Caco-2 (cell line): ENCODE measurements around the gene CNKSR3. TPM values are rescaled to one million over a fixed set of nuclear protein-coding genes. Genes with fewer than 3 reads are reported as not detected.

Source experiments
- BruUV-seq: library from RNA; stranded (reverse); fragments of 400-500 nt; replicated peaks from 2 replicates; lab custom pipeline; 2021; lab: Mats Ljungman, UMichigan
- CTCF ChIA-PET: fragments of 300-600 bp; sonication (Branson Sonifier 250); formaldehyde crosslinking; loops from one replicate; lab custom pipeline; 2022; ENCODE audit warnings: antibody characterized with exemption; lab: Charles Lee
- POLR2A ChIA-PET: fragments of 300-600 bp; sonication (Branson Sonifier 250); formaldehyde crosslinking; loops from one replicate; lab custom pipeline; 2022; ENCODE audit warnings: antibody characterized with exemption; lab: Charles Lee
- DNase-seq, 2 experiments: peaks; one replicate each; pipeline versions ENCODE4 v3.0.0 to v3.0.0-alpha.2; 2020 to 2022
- H3K27me3 ChIP-seq: replicated peaks from 2 replicates; pipeline ENCODE4 v1.6.0; 2011; ENCODE audit warnings: low read length; ENCODE audit not compliant: control insufficient read depth, insufficient read depth
- H3K36me3 ChIP-seq: 2 replicates; pipeline ENCODE4 v1.5.1; 2011; ENCODE audit warnings: low read length; ENCODE audit not compliant: control insufficient read depth, insufficient read depth
- H3K4me1 ChIP-seq: fragments of 250-450 bp; sonication (Bioruptor Pico); 2 replicates; pipeline ENCODE4 v1.5.1; 2020; ENCODE audit warnings: mild to moderate bottlenecking
- H3K4me3 ChIP-seq: 2 replicates; pipeline ENCODE4 v1.5.1; 2011; ENCODE audit warnings: low read depth, mild to moderate bottlenecking, control low read depth, low read length
- H3K9me3 ChIP-seq: fragments of 250-450 bp; sonication (Bioruptor Pico); 2 replicates; pipeline ENCODE4 v1.5.1; 2020; ENCODE audit warnings: mild to moderate bottlenecking, moderate library complexity
- H3K27ac Mint-ChIP-seq: one replicate; pipeline ENCODE4 v1.8.0; 2022; ENCODE audit warnings: mixed read lengths; ENCODE audit not compliant: unreplicated experiment
- H3K27me3 Mint-ChIP-seq: one replicate; pipeline ENCODE4 v1.8.0; 2022; ENCODE audit warnings: mixed read lengths; ENCODE audit not compliant: insufficient read depth, unreplicated experiment
- H3K36me3 Mint-ChIP-seq: one replicate; pipeline ENCODE4 v1.8.0; 2022; ENCODE audit warnings: mild to moderate bottlenecking, mixed read lengths; ENCODE audit not compliant: insufficient read depth, unreplicated experiment
- H3K4me1 Mint-ChIP-seq: one replicate; pipeline ENCODE4 v1.8.0; 2022; ENCODE audit warnings: low read depth, mixed read lengths; ENCODE audit not compliant: unreplicated experiment
- H3K4me3 Mint-ChIP-seq: one replicate; pipeline ENCODE4 v1.8.0; 2022; ENCODE audit warnings: mild to moderate bottlenecking, moderate library complexity, mixed read lengths; ENCODE audit not compliant: unreplicated experiment
- H3K9me3 Mint-ChIP-seq: one replicate; pipeline ENCODE4 v1.8.0; 2022; ENCODE audit warnings: mixed read lengths; ENCODE audit not compliant: unreplicated experiment
- CTCF ChIP-seq, 2 experiments: fragments of 200-600 bp in 1 of 2; IDR thresholded peaks; 1 replicate in 1 of 2; 2 replicates in 1 of 2; pipeline versions ENCODE4 v1.5.1 to v1.8.0; 2011 to 2022; ENCODE audit warnings: antibody characterized with exemption in 1 of 2, control low read depth in 1 of 2, inconsistent platforms in 1 of 2, low read depth in 1 of 2, low read length in 1 of 2, mild to moderate bottlenecking in 1 of 2, moderate library complexity in 1 of 2; ENCODE audit not compliant: insufficient read depth in 1 of 2, severe bottlenecking in 1 of 2, unreplicated experiment in 1 of 2
- intact Hi-C: fragments of 100-400 bp; cut with micrococcal nuclease; formaldehyde crosslinking; loops from one replicate; pipeline ENCODE4 v1.10.0; 2022; ENCODE audit not compliant: unreplicated experiment
- total RNA-seq: library from RNA; stranded (reverse); gene quantifications from 2 replicates; pipeline ENCODE4 v1.2.3, GENCODE V29; 2022

Gene CNKSR3
- total RNA-seq, 1 experiment from 2014 or later = 33.1 TPM

DNA sequence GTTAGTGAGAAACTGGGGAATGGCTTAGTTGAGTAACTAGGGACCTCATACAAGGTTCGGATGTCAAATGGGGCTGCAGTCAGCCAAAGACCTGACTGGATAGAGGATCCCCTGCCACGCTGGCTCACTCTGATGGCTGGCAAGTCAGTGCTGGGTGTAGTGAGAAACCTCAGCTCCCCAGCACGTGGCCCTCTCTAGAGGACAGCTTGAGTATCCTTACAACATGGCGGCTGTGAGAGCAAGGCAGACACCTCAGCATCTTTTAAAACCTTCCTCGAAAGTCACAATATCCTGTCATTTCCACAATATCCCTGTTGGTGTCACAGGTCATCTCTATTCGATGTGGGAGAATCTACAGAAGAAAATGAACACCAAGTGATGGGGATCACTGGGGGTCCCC is 127.2 kb downstream of the CNKSR3 start:
- H3K36me3 Mint-ChIP-seq = peaks cover 9% of the 10 kb centered on the region
- no peak for DNase-seq
- H3K27ac Mint-ChIP-seq = peak overlapping the region; percentile 18
- POLR2A ChIA-PET = no interaction called here
- intact Hi-C loops = no loop called here
- H3K9me3 Mint-ChIP-seq = no peaks in the 10 kb centered on the region
- H3K4me1 Mint-ChIP-seq = peaks cover 43% of the 10 kb centered on the region
- no peaks in the 10 kb centered on the region for H3K9me3 ChIP-seq
- H3K36me3 ChIP-seq = no peaks in the 10 kb centered on the region
- no peaks in the 10 kb centered on the region for H3K27me3 Mint-ChIP-seq
- no peak for TF ChIP-seq CTCF (IDR thresholded peaks at IDR 0.05; ENCODE audit: insufficient read depth in 1 of 2, low read depth in 1 of 2, low read length in 1 of 2, severe bottlenecking in 1 of 2, unreplicated experiment in 1 of 2)
- no peaks in the 10 kb centered on the region for H3K27me3 ChIP-seq
- CTCF ChIA-PET = no interaction called here
- H3K4me1 ChIP-seq = peaks cover 54% of the 10 kb centered on the region
- BruUV-seq = no TSS peak
- no peak overlapping the region for H3K4me3 Mint-ChIP-seq
- no peak overlapping the region for H3K4me3 ChIP-seq

DNA sequence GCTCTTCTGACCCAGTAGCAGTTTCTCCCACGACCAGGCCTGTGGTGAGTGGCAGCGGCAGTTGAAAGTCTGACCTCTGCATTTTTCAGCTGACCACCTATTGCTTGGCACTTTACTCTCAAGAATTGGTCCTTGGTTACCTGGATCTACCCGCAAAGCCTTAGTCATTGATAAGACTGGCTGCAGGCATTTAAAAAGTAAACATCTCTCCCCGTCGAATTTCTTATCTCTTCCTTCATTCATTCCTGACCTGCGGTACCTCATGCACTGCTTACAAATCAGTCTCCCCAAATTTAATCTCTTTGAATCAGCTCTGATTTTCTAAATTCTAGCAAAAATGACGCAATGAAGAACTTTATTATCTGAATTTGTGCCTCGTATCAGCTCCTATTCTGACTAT is 127.7 kb downstream of the CNKSR3 start:
- peaks cover 42% of the 10 kb centered on the region for H3K4me1 Mint-ChIP-seq
- BruUV-seq = no TSS peak
- H3K27me3 Mint-ChIP-seq = no peaks in the 10 kb centered on the region
- H3K4me3 ChIP-seq = no peak overlapping the region
- H3K36me3 Mint-ChIP-seq = peaks cover 9% of the 10 kb centered on the region
- H3K27me3 ChIP-seq = no peaks in the 10 kb centered on the region
- no peaks in the 10 kb centered on the region for H3K36me3 ChIP-seq
- ChIA-PET POLR2A (no interaction called here), CTCF (no interaction called here)
- H3K9me3 ChIP-seq = no peaks in the 10 kb centered on the region
- peaks cover 53% of the 10 kb centered on the region for H3K4me1 ChIP-seq
- no peak overlapping the region for H3K4me3 Mint-ChIP-seq
- TF ChIP-seq CTCF (IDR thresholded peaks at IDR 0.05; ENCODE audit: insufficient read depth in 1 of 2, low read depth in 1 of 2, low read length in 1 of 2, severe bottlenecking in 1 of 2, unreplicated experiment in 1 of 2) = no peak
- DNase-seq = peak; percentile 70 to 77
- peak overlapping the region; percentile 18 for H3K27ac Mint-ChIP-seq
- H3K9me3 Mint-ChIP-seq = no peaks in the 10 kb centered on the region
- intact Hi-C loops = loop anchor here (1.0 kb wide), 2 partner anchors 11 to 58 kb away; no protein-coding TSS in a partner anchor

GRCh38 chr6:154381548-154381947 is 128.9 kb downstream of the CNKSR3 start:
- peaks cover 4% of the 10 kb centered on the region for H3K36me3 Mint-ChIP-seq
- BruUV-seq = no TSS peak
- Histone ChIP-seq H3K36me3 (no peaks in the 10 kb centered on the region), H3K9me3 (no peaks in the 10 kb centered on the region), H3K4me3 (no peak overlapping the region), H3K27me3 (no peaks in the 10 kb centered on the region), H3K4me1 (peaks cover 45% of the 10 kb centered on the region)
- intact Hi-C loops = no loop called here
- H3K4me1 Mint-ChIP-seq = peaks cover 38% of the 10 kb centered on the region
- H3K27me3 Mint-ChIP-seq = no peaks in the 10 kb centered on the region
- ChIA-PET CTCF (no interaction called here), POLR2A (no interaction called here)
- peak overlapping the region; percentile 18 for H3K27ac Mint-ChIP-seq
- TF ChIP-seq CTCF (IDR thresholded peaks at IDR 0.05; ENCODE audit: insufficient read depth in 1 of 2, low read depth in 1 of 2, low read length in 1 of 2, severe bottlenecking in 1 of 2, unreplicated experiment in 1 of 2) = no peak
- no peak for DNase-seq
- no peak overlapping the region for H3K4me3 Mint-ChIP-seq
- H3K9me3 Mint-ChIP-seq = no peaks in the 10 kb centered on the region
